T-helper 1 cell (primary cell): ENCODE measurements around the gene MTG2.

Experiments used
- DNase-seq, 5 donors: peaks; one replicate each; pipeline ENCODE4 v3.0.0-alpha.2; 2012 to 2020

MTG2 gene

GRCh38 chr20:62222972-62223371, 40.1 kb downstream of the MTG2 start:
- DNase-seq = no peak

- DNase-seq = no peak
Measured at GRCh38 chr20:62223571-62223970, 40.7 kb downstream of the MTG2 start.

- no peak for DNase-seq
Measured at GRCh38 chr20:62224113-62224855, 41.5 kb downstream of the MTG2 start.

GRCh38 chr20:62225026-62225425, 42.2 kb downstream of the MTG2 start:
- no peak for DNase-seq

GRCh38 chr20:62225820-62226635, 43.2 kb downstream of the MTG2 start:
- DNase-seq = no peak

- DNase-seq = no peak
Measured at GRCh38 chr20:62226707-62227590, 44.1 kb downstream of the MTG2 start.

- DNase-seq = no peak
Measured at GRCh38 chr20:62227591-62227976, 44.8 kb downstream of the MTG2 start.

GRCh38 chr20:62227977-62228958, 45.4 kb downstream of the MTG2 start:
- no peak for DNase-seq

- no peak for DNase-seq
Measured at GRCh38 chr20:62228982-62229545, 46.2 kb downstream of the MTG2 start.

GRCh38 chr20:62229667-62230066, 46.8 kb downstream of the MTG2 start:
- DNase-seq = no peak

GRCh38 chr20:62230276-62230675, 47.4 kb downstream of the MTG2 start:
- DNase-seq = no peak

- no peak for DNase-seq
Measured at GRCh38 chr20:62230696-62231095, 47.9 kb downstream of the MTG2 start.

GRCh38 chr20:62231292-62231691, 48.5 kb downstream of the MTG2 start:
- DNase-seq = no peak

- DNase-seq = no peak
Measured at GRCh38 chr20:62232194-62232593, 49.4 kb downstream of the MTG2 start.

- no peak for DNase-seq
Measured at GRCh38 chr20:62232770-62233645, 50.2 kb downstream of the MTG2 start.

- no peak for DNase-seq
Measured at GRCh38 chr20:62233684-62234083, 50.9 kb downstream of the MTG2 start.

GRCh38 chr20:62234339-62234738, 51.5 kb downstream of the MTG2 start:
- no peak for DNase-seq

GRCh38 chr20:62235001-62235776, 52.4 kb downstream of the MTG2 start:
- no peak for DNase-seq

- DNase-seq = no peak
Measured at GRCh38 chr20:62235777-62236157, 52.9 kb downstream of the MTG2 start.

- no peak for DNase-seq
Measured at GRCh38 chr20:62236200-62236599, 53.4 kb downstream of the MTG2 start.
